Occipital lobe (tissue), 2 donors: Measurements from ENCODE around the gene PARP16. TPM values are rescaled to one million over a fixed set of nuclear protein-coding genes. Genes with fewer than 3 reads are reported as not detected.
"Not testable (repeated sequence)": the region's sequence is repeated elsewhere in the genome, so short reads cannot be mapped to it uniquely, and the experiment has no call there.

ENCODE experiments used
- DNase-seq: peaks from one replicate; lab custom pipeline; 2025; lab: John Stamatoyannopoulos, UW
- total RNA-seq: library from RNA; depleted of rRNA; stranded (reverse); fragments of >200 nt; gene quantifications from one replicate; pipeline ENCODE4 v1.2.3, GENCODE V29; 2014

PARP16 gene
- total RNA-seq, 1 donor from 2014 or later = 7.3 TPM

DNA sequence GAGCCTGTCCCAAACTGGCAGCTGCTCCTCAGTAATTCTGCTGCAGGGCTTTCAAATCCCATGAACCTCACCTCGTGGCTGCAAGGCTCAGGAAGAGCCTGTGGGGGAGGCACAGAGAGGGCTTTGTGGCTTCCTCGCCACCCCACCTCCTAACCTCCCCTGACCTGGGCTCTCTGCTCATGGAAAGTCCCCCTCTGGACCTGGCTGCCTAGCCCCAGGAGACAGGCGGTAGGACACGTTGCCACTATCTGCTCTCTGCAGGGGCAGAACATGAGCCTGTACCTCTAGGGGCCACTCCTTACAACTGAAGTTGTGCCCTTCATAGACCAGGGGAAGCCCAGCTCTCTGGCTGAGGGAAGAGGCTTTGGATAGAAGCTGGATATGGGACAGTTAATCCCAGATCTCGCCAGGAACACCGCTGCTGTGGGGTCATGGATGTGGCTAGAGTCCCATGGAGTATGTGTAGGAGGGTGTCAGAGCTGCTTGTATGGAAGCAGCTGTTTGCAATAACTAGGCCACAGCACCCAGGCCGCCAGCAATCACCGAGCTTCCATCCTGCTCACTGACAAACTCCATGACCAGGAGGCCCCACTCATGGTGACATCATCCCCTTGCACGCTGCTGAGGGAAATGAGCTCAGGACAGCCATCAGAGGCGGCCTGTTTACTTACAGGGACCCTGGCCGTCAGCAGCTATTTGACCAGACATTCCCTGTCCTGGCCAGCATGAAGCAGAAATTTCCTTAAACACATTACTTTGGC lies 41.4 kb downstream of the PARP16 start:
- no peak for DNase-seq

DNA sequence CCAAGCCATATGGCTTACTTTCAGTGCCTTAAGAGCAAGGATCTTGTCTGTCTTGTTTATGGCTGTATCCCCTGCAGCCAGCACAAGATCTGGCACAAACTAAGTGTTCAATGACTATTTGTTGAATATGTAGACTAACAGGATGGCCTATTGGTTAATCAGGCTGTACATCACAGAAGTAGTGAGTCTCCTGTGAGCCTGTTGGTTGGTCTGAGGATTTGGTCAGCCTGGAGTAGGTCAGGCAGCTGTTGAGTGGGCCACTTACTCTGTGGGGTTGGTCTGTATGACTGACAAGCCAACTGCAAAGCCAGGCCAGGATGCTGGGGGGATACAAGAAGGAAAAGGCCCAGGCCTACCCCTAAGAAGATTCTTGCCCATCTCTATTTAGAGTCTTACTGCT lies 42.0 kb downstream of the PARP16 start:
- DNase-seq = no peak

DNA sequence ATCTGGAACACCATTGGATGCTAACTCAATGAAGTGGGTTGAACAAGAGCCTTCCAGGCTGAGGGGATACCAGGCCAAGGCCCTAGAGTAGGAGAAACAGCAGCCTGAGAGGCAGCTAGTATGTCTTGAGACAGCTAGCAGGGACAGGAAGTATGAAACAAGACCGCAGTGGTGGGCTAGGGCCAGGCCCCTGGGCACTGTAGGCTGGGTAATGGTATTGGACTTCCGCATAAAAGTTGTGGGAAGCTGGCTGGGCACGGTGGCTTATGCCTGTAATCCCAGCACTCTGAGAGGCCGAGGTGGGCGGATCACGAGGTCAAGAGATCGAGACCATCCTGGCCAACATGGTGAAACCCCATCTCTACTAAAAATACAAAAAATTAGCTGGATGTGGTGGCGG lies 50.2 kb downstream of the PARP16 start:
- DNase-seq = not testable (repeated sequence)

DNA sequence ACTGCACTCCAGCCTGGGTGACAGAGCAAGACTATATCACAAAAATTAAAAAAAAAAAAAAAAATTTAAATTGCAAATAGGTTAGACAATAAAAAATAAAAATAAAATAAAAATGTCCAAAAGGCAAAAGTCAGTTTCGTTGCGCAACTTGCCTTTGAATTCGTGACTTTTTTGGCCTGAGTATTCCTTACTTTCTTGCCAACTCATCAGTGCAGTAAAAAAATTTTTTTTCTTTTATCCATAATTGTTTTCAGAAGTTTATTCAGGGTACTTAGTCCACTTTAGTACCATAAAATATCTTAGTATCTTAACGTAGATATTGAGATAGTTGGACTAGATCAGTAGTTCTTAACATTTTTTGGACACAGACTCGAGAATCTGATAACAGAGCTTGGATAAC lies 53.0 kb downstream of the PARP16 start:
- no peak for DNase-seq

DNA sequence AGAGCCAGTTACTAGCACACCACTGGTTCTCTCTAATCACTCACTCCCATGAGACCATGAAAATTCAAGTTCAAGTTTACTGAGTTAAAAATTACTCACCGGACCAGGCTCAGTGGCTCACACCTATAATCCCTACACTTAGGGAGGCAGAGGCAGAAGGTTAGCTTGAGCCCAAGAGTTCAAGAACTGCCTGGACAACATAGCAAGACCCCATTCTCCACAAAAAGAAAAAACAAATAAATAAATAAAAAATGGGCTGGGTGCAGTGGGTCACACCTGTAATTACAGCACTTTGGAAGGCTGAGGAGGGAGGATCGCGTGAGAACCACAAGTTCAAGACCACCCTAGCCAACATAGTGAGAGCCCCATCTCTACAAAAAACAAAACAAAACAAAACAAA lies 54.2 kb downstream of the PARP16 start:
- DNase-seq = no peak

DNA sequence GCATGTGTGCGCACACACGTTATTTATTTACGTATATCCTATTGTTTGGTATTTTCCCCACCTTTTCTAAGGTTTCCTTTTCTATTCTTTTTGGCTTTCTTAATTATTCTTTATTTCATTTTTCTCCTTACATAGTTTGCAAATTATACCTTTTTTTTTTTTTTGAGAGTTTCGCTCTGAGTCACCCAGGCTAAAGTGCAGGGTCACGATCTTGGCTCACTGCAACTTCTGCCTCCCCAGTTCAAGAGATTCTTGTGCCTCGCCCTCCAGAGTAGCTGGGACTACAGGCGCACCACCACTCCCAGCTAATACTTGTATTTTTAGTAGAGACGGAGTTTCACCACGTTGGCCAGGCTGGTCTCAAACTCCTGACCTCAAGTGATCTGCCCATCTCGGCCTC lies 55.4 kb downstream of the PARP16 start:
- DNase-seq = no peak

DNA sequence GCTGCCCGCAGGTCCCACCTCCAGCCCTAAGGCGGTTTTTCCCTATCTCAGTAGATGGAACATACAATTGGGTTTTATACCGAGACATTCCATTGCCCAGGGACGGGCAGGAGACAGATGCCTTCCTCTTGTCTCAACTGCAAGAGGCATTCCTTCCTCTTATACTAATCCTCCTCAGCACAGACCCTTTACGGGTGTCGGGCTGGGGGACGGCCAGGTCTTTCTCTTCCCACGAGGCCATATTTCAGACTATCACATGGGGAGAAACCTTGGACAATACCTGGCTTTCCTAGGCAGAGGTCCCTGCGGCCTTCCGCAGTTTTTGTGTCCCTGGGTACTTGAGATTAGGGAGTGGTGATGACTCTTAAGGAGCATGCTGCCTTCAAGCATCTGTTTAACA lies 59.8 kb downstream of the PARP16 start:
- not testable (repeated sequence) for DNase-seq

DNA sequence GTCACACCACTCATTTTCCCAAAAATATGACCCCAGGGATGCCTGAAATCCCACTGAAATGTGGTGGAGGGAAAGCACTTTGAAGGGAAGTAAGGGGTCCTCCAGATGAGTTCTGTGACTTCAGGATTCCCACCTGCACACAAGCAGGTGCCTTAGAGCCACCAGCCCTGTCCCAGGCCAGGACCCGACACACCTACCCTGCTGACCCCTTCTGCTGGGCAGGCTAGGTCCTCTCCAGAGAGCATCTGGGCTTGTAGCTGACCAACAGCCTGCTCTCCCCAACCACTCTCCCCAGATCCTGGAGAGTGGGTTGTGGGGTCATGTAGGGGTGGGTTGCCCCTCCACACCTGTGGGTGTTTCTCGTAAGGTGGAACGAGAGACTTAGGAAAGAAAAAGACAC lies 60.5 kb downstream of the PARP16 start:
- DNase-seq = no peak

DNA sequence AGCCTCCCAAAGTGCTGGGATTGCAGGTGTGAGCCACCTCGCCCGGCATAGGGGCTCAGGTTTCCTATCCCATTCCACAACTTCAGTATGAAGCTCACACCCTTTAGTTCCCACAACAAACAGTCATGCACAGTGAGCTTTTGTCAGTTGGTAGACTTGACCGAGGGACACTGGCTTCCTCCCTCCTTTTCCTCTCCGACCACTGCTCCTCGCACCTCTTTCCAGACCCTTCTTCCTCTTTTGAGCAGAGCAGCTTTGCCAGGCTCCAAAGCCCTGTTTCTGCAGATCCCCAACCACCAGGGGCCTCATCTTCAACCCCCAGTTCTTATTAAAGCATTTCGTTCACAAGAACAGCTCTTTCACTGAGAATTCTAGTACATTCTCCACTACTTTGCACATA lies 62.7 kb downstream of the PARP16 start:
- no peak for DNase-seq

DNA sequence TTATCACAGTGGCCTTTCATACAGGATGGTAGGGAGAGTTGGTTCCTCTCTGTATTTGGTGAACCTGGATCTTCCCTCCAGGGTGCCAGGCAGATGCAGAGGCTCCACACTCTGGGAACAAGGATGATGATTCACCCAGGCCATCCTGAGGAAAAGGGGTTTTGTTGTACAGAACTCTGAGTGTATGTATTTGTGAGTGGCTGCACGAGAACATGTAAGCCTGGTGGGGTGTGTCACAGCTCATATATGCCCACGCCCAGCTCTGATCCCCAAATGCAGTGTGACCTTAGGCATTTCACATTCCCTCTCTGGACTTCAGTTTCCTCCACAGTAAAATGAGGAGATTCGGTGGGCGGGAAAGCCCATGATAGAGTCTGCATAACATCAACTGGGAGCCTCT lies 63.8 kb downstream of the PARP16 start:
- DNase-seq = no peak

DNA sequence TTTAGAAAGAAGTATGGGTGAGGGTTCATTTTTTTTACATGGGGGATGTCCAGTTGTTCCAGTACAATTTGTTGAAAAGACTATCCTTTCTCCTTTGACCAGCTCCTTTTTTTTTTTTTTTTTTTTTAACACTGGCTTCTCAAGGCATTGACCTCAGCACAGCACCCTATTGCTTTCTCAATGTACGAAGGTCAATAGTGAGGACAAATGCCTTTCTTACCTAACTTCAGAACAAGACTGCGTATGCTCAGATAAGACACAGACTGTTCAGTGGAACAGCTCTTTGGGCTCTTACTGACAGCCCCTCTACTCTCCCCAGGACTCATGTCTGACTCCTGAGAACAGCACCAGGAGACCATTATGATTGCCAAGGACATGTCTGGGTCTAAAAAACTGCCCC lies 65.0 kb downstream of the PARP16 start:
- no peak for DNase-seq

DNA sequence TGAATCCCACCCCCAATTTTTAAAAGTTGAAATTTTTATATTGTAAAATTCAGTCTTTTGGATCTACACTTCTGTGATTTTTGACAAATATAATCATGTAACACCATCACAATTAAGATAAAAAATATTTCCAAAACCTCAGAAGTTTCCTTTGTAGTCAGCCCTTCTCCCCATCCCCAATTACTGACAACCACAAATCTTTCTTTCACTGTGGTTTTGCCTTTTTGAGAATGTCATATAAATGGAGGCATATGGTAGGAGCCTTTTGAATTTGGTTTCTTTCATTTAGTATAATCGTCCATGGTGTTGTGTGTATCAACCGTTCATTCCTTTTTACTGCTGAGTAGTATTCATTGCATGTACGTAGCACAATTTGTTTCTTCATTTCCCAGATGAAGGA lies 67.5 kb downstream of the PARP16 start:
- DNase-seq = no peak

DNA sequence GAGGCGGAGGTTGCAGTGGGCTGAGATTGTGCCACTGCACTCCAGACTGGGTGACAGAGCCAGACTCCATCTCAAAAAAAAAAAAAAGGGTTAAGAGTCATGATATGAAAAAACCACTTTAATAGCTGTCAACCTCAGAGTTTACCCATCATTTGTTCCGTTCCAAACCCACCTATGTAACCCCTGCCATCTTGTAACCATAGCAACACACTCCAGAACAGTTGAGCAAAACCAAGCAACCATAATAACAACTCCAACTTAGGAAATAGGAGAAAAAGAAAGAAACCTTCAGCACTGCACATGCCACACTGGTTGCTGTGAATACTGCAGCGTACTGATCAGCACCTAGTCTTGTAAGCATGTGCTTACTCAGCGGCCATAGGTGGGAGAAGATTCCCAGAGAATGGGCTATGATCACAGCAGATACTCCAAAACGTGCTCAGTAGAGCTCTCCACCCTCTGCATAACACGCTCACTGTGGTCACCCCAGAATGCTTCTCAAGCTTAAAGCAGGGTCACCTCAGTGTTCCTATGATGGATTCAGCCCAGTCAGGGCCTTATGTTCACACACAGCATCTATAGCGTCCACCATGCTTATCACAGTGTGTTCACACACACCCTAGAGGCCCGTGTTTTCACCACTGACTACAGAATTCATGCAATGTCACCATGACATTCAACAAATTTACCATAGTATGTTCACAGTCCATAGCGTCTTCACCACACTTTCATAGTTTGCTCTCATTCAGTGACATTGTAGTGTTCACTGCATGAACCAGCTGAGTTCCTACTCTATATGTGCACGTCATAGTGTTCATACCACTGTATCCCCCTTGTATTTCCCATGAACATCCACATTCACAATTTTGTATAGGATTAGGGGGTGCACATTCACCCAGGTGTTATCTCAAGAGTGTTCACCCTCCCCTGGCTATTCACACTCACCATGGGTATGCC lies 68.9 kb downstream of the PARP16 start:
- no peak for DNase-seq

DNA sequence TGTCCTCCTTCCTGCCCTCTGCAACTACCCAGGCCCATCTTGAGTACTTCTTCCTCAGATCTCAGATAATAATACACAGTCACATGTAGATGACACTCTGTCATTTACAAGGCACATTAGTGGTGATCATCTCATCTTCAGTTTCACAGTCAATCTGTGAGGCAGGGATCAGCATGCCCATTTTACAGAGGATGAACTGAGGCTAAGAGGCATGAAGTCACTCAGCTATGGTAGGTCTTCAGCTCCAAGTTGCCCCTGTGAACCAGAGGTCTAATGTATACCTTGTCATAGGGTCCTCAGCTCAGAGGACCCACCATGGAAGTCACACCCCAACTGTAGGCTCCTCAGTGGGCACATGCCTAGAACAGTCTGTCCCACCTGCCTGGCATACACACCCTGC lies 71.2 kb downstream of the PARP16 start:
- no peak for DNase-seq

DNA sequence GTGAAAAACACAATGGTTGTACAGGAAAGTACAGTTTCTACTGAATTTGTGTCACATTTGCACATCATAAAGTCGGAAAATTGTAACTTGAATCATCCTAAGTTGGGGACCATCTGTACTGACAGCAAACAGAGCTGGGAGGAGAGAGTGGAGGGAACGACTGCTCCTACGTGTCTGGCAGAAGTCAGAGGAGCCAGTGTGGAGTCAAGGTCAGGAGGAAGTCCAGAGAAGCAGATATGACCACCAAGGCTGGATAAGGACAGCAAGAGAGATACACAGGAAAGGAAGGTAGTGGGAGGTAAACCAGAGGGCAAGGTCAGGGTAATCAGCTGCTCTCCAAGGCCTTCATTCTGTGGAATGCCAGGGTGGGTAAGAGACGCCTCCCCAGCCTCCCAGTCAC lies 72.7 kb downstream of the PARP16 start:
- no peak for DNase-seq

DNA sequence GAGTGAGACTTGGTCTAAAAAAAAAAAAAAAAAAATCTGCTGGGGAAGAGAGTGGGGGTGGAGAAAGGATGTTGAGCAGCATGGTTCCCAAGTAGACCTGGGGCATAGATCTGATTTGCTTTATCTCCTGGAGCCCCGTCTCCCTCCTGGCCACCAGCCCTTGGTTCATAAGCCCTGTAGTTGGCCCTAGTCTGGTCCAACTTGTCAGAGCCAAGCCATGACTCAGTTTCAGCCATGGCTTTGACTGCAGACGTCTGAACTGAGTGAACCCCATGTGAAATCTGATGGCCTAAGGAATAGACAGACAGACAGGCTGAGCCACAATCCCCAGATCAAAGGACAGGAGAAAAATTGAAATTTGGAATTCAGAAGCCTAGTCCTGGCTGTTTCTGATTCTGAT lies 73.4 kb downstream of the PARP16 start:
- DNase-seq = no peak

DNA sequence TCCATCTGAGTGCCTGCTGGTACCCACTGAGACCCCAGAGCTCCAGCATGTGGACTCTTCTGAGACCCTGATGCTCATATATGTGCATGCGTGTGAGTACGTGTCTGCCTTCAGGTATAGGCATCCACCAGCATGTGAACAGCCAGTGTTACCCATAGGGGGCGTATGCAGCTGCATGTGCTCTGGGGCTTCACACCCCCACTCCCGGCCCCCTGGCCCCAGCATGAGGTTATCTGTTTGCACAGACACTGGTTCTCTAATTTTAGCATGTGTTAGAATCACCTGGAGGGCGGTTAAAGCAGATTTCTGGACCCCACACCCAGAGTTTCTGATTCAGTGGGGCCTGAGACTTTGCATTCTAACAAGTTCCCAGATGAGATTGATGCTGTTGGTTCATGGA lies 74.6 kb downstream of the PARP16 start:
- DNase-seq = no peak

DNA sequence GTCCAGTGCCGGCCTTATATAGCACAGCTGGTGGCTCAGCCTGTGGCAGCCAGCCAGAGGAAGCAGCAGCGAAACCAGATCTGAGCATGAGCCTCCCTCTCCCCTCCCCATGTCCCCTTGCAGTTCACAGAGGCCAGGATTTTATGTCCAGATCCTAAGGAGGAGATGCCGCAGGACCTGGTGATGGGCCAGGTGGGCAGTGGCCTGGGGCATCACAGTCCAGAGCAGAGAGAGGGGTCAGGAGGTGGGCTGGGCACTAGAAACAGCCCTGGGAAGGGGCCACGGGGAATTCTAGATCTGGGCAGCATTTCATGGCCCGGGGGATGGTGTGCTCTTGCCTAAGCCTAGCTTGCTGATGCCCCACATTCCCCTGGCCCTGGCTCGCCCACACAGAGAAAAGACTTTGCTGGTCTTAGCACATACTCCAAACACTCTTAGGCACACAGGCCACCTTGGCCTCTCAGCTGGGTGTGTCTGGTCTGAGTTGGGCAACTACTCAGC lies 75.2 kb downstream of the PARP16 start:
- no peak for DNase-seq

DNA sequence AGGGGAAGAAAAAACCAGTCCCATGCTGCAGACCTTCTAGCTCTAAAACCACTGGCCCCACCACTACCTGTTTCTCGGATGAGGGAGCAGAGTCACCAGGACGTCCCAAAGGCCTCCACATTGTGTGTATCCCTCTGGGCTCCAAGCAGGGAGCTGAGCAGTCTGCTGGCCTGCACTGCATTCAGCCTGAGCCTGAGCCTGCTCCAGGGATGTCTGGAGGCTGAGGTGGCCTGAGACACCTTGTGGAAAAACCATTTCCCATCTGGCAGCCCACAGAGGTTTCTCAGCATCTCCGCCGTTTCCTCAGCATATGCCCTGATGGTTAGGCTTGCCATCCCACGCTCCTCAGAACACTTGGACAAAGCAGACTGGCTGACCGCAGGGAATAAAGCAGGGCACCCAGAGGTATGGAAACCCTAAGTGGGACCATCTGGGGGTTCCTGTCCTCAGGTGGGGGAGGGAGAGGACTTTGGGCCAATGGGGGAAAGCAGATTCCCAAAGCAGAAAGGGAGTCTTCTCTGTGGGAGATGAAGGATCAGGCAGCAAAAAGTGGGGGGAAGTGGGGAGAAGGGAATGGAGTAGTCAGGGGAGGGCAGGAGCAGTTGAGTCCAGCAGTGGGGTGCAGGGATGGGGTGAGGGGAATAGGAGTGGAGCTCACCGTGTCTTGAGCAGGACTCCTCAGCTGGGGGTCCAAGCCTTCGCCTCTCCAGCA lies 75.8 kb downstream of the PARP16 start, which contains the start of gene CILP:
TSS of gene CILP (minus strand) at position 704 of the 712 bp plus-strand sequence. CDS start 1,718 bp downstream, outside the sequence.
- DNase-seq = no peak

DNA sequence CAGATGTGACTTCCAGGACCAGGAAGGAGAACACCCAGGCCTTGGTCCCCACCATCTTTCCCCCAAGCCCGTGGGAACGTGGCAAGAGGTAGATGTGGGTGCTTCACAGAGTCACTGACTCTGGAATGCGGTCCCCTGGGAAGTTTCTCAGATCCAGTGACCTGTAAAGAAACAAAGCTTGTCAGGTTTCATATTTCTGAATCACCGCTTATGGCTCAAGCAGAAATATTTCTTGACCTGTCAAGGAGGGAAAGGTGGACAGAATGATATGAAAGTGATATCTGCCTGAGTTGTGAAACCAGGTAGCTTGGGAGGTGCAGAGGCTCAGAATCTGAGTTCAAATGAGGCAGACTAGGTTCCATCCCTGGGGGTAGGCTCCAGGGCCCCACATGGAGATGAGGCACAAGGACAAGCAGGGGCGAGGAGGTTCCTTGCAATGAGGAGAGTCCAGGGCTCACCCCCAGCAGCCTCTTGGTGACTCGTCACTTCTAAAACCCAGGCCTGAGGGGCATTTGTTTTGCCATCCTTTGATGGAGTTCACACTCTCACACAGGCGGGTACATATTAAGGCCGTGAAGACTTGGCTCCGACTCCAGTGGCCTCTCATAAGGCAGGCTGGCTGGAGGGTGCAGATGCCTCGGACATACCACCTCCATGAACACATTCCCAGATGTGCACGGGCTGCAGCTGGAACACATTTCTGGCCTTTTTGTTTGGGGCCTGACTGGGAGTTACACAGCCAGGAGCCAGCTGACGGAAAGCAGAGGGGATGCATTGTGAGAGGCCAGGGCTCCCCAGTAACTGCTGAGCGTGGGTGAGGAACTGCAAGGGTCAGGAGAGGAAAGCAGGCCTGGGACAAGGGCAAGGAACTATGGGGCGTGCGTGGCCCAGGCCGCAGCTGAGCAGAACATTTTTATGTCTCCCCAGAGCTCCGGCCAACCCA lies 76.7 kb downstream of the PARP16 start:
- DNase-seq = no peak

DNA sequence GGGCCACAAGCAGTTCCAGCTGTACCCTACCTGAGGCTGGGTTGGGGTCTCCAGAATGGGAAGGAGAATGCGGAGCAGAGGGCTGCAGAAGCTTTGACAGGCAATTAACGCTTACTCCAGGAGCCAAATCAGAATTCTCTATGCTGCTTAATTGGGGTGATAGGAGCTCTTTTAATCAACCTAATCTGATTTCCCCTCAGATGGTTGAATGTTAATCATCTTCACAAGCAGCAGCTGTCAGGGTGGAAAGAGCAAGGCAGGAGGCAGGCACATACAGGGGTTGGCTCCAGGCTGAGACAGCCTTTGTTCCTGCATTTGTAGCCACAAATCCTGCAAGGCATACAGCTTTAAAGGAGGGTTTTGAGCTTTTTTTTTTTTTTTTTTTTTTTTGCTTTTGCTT lies 78.0 kb downstream of the PARP16 start:
- DNase-seq = no peak
